HL-60 (cell line): ENCODE data around the gene ZFP36.

ENCODE experiments used
- DNase-seq, 2 experiments: peaks; one replicate each; pipeline ENCODE4 v3.0.0-alpha.2; 2010 to 2020; ENCODE audit warnings: low read depth in 1 of 2, low spot score in 1 of 2
- H3K27ac ChIP-seq: fragments of 250-450 bp; sonication (Bioruptor Pico); replicated peaks from 2 replicates; pipeline ENCODE4 v1.5.1; 2020; ENCODE audit warnings: mild to moderate bottlenecking, moderate library complexity
- H3K27me3 ChIP-seq: fragments of 250-450 bp; sonication (Bioruptor Pico); 2 replicates; pipeline ENCODE4 v1.5.1; 2021; ENCODE audit warnings: mild to moderate bottlenecking, moderate library complexity; ENCODE audit not compliant: insufficient read depth, poor library complexity, severe bottlenecking
- H3K4me3 ChIP-seq: replicated peaks from 2 replicates; pipeline ENCODE4 v1.5.1; 2011; ENCODE audit warnings: mild to moderate bottlenecking, control low read depth, low read length; ENCODE audit not compliant: insufficient read depth
- GABPA ChIP-seq: IDR thresholded peaks from 2 replicates; pipeline ENCODE4 v1.6.1; 2012; ENCODE audit warnings: low read depth
- POLR2AphosphoS5 ChIP-seq: IDR thresholded peaks from 2 replicates; pipeline ENCODE4 v1.6.1; 2012; ENCODE audit warnings: low read depth
- REST ChIP-seq: IDR thresholded peaks from 2 replicates; pipeline ENCODE4 v1.6.1; 2012; ENCODE audit warnings: low read depth; ENCODE audit not compliant: insufficient replicate concordance
- SPI1 ChIP-seq: IDR thresholded peaks from 2 replicates; pipeline ENCODE4 v1.6.1; 2012; ENCODE audit warnings: low read depth, mild to moderate bottlenecking, borderline replicate concordance
- TF ChIP-seq, protein P1 (sequence below): IDR thresholded peaks from one replicate; pipeline ENCODE4 v1.5.1; 2011; ENCODE audit warnings: low read length, control low read depth, inconsistent platforms; ENCODE audit not compliant: insufficient read depth

Gene ZFP36

DNA sequence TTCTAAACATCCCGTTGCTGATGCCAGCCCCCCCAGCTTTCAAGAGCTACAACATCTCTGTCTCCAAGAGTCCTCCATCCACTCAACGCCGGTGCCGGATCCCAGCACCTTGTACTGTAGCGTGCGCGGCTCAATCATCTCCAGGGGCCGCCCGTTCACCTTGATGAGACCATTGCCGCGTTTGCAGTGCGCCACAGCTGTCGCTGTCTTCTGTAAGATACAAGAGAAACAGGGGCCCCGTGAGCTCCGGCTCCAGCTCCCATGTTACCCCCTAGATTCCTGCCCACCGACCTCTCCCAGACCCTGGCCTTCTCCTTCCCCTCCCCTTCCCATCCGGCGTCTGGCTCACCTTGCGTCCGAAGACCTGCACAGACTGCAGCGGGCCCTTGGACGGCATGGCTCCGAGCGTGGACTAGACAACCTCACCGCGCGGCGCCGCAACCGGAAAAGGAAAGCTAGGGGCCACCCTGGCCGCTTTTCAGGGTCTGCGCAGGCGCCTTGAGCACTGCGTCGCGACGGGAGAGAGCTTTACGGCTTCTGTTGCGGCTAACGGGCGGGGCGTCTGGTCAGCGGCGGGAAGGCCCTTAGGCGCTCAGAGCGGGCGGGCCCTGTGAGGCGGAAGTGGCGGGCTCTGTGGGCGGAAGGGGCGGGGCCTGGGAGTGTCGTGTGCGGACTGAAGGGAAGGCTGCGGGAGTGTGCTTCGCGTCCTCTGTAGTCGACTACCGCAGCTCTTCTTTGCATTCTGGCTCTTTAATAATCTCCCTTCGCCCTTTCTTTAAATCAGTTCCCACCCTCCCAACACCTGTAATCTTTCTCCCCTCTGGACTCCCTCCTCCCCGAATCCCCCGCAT is 29.1 kb downstream of the ZFP36 start, which contains the start of gene RPS16:
Gene RPS16, minus strand, starts transcription at position 451 of the 851 bp plus-strand sequence. Its CDS starts 54 bp downstream, at position 397.
- DNase-seq, result peak; percentile 97 to 98
- H3K4me3 ChIP-seq, result peak within 1 kb of the TSS; percentile 55
- peak within 1 kb of the TSS; percentile 88 for H3K27ac ChIP-seq
- H3K27me3 ChIP-seq, result no peaks in the 10 kb centered on the region
- TF ChIP-seq REST (peak; percentile 75), GABPA (peak; percentile 85), SPI1 (peak; percentile 71; the same call in 1 of the 2 replicates), POLR2AphosphoS5 (peak; percentile 99)
- TF ChIP-seq, protein P1, sequence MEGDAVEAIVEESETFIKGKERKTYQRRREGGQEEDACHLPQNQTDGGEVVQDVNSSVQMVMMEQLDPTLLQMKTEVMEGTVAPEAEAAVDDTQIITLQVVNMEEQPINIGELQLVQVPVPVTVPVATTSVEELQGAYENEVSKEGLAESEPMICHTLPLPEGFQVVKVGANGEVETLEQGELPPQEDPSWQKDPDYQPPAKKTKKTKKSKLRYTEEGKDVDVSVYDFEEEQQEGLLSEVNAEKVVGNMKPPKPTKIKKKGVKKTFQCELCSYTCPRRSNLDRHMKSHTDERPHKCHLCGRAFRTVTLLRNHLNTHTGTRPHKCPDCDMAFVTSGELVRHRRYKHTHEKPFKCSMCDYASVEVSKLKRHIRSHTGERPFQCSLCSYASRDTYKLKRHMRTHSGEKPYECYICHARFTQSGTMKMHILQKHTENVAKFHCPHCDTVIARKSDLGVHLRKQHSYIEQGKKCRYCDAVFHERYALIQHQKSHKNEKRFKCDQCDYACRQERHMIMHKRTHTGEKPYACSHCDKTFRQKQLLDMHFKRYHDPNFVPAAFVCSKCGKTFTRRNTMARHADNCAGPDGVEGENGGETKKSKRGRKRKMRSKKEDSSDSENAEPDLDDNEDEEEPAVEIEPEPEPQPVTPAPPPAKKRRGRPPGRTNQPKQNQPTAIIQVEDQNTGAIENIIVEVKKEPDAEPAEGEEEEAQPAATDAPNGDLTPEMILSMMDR, result no peak

GRCh38 chr19:39436350-39436716 is 29.7 kb downstream of the ZFP36 start:
- TF ChIP-seq GABPA (no peak), REST (no peak), SPI1 (no peak), POLR2AphosphoS5 (no peak)
- TF ChIP-seq, protein P1, result no peak
- H3K27ac ChIP-seq, result peak overlapping the region; percentile 88
- H3K4me3 ChIP-seq, result peak overlapping the region; percentile 46
- H3K27me3 ChIP-seq, result no peaks in the 10 kb centered on the region
- DNase-seq, result no peak

DNA sequence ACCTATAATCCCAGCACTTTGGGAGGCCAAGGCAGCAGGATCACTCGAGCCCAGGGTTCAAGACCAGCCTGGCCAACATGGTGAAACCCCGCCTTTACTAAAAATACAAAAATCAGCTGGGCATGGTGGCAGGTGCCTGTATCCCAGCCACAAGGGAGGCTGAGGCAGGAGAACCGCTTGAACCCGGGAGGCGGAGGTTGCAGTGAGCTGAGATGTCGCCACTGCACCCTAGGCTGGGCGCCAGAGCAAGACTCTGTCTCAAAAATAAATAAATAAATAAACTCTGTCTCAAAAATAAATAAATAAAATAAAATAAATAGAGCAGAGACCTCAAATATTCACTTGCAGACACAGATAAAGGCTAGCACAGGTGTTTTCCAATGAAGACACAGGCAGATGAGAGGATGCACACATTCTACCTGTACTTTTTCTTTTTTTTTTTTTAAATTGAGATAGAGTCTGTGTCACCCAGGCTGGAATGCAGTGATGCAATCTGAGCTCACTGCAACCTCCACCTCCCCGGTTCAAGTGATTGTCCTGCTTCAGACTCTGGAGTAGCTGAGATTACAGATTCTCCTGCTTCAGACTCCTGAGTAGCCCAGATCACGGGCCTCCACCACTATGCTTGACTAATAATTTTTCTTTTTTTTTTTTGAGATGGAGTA is 31.8 kb downstream of the ZFP36 start:
- Histone ChIP-seq H3K27ac (no peak overlapping the region), H3K4me3 (no peak overlapping the region), H3K27me3 (no peaks in the 10 kb centered on the region)
- TF ChIP-seq, protein P1, result no peak
- TF ChIP-seq GABPA (no peak), REST (no peak), SPI1 (no peak)
- no peak for DNase-seq
